Non-pigmented ciliary epithelial cell (primary cell): ENCODE data around the gene VAT1.
"Not testable (repeated sequence)": the region's sequence is repeated elsewhere in the genome, so short reads cannot be mapped to it uniquely, and the experiment has no call there.

Source experiments
- DNase-seq: peaks from one replicate; pipeline ENCODE4 v3.0.0-alpha.2; 2010; ENCODE audit warnings: low read depth

VAT1 gene

DNA sequence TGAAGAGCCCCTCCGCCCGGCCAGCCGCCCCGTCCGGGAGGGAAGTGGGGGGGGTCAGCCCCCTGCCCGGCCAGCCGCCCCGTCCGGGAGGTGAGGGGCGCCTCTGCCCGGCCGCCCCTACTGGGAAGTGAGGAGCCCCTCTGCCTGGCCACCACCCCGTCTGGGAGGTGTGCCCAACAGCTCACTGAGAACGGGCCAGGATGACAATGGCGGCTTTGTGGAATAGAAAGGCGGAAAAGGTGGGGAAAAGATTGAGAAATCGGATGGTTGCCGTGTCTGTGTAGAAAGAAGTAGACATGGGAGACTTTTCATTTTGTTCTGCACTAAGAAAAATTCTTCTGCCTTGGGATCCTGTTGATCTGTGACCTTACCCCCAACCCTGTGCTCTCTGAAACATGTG, 48.9 kb downstream of the VAT1 start:
- DNase-seq = not testable (repeated sequence)

DNA sequence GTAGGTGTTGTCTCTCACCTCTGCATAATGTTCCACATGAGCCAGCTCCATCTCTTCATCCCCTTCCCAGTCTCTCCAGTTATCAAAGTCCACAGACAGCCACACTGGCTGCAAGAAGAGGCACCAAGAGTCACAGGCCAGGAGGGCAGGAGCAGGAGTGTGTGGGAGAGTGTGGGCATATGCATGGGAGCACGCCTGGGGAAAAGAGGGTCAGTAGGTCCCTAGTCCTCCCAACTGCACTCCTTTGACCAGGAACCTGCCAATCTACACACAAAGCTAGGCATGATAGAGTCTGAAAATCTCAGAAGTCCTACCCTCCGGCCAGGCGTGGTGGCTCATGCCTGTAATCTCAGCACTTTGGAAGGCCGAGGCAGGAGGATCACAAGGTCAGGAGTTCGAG, 50.6 kb downstream of the VAT1 start:
- DNase-seq = no peak

DNA sequence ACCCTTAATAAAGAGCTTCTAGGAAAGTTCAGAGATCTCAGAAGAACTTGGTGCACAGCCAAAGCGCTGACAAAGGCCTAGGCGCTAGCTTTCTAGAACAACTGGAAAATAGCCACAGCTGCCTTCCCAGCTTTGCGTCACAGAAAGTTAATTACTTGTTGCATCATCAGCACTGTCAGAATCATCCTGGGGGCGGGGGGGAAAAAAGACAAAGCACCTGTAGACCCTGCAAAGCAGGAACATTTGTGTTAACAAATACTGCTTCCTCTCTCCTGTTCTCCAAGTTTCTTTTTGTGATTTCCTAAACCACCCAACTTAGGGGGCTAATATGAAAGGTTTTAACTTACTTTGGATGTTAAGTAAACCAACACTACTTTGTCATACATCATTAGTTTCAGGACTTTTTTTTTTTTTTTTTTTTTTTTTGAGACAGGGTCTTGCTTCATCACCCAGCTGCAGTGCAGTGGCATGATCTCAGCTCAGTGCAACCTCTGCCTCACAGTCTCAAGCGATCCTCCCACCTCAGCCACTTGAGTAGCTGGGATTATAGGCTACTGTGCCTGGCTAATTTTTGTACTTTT, 53.1 kb downstream of the VAT1 start:
- no peak for DNase-seq

DNA sequence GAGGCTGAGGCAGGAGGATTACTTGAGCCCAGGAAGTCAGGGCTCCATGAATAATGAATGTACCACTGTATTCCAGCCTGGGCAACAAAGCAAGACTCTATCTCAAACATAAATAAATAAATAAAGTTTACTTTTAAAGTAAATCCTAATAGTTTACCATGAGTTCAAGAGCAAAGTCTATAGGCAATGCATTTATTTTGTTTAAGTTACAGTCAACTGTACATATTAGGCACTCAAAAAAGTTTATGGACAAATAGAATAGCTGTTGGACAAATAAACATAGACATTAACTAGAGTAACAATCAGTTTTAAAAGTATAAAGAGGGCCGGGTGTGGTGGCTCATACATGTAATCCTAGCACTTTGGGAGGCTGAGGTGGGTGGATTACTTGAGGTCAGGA, 54.3 kb downstream of the VAT1 start:
- DNase-seq = no peak
